HepG2 (cell line): ENCODE measurements around the gene GPC3. TPM values are rescaled to one million over a fixed set of nuclear protein-coding genes. Genes with fewer than 3 reads are reported as not detected.
A peak's percentile ranks its signal among the peaks of the same experiment; 100 is the strongest.

Experiments used
- ELF3 ChIP-seq: IDR thresholded peaks from 2 replicates; pipeline ENCODE4 v1.6.1; 2016; ENCODE audit warnings: missing genetic modification reagents, missing compliant biosample characterization
- EP300 ChIP-seq, 3 experiments: sonication (generic) in 1 of 3; formaldehyde crosslinking in 1 of 3; IDR thresholded peaks; 2 replicates each; pipeline versions ENCODE4 v1.5.1 to v1.6.1; 2011 to 2020; ENCODE audit warnings: low read depth in 2 of 3, low read length in 2 of 3, borderline replicate concordance in 1 of 3, improper control_type of control experiment in 1 of 3, mild to moderate bottlenecking in 1 of 3, missing genetic modification reagents in 1 of 3, moderate library complexity in 1 of 3
- EZH2 ChIP-seq: conservative IDR thresholded peaks from 2 replicates; pipeline ENCODE4 v1.6.1; 2012; ENCODE audit warnings: mild to moderate bottlenecking, low read depth, low read length, moderate library complexity
- FOXA3 ChIP-seq: IDR thresholded peaks from 2 replicates; pipeline ENCODE4 v1.6.1; 2016; ENCODE audit warnings: missing genetic modification reagents, missing compliant biosample characterization
- HMGXB3 ChIP-seq: sonication (generic); formaldehyde crosslinking; IDR thresholded peaks from 2 replicates; pipeline ENCODE4 v1.4.0; 2020; ENCODE audit warnings: missing genetic modification reagents, borderline replicate concordance
- HNF1B ChIP-seq: sonication (generic); formaldehyde crosslinking; IDR thresholded peaks from 2 replicates; pipeline ENCODE4 v1.5.1; 2020; ENCODE audit warnings: mild to moderate bottlenecking, moderate library complexity, missing genetic modification reagents
- NFIC ChIP-seq: IDR thresholded peaks from 2 replicates; pipeline ENCODE4 v1.6.1; 2012; ENCODE audit warnings: mild to moderate bottlenecking, low read length, inconsistent platforms
- NPAS2 ChIP-seq: sonication (generic); formaldehyde crosslinking; IDR thresholded peaks from 2 replicates; pipeline ENCODE4 v1.8.0; 2022; ENCODE audit warnings: mild to moderate bottlenecking, missing genetic modification reagents, borderline replicate concordance
- PLSCR1 ChIP-seq: sonication (generic); formaldehyde crosslinking; IDR thresholded peaks from 2 replicates; pipeline ENCODE4 v1.5.0; 2020; ENCODE audit warnings: missing genetic modification reagents, mild to moderate bottlenecking, borderline replicate concordance
- RERE ChIP-seq: IDR thresholded peaks from 2 replicates; pipeline ENCODE4 v1.6.1; 2016; ENCODE audit warnings: low read depth, missing genetic modification reagents, missing compliant biosample characterization
- SOX5 ChIP-seq: IDR thresholded peaks from 2 replicates; pipeline ENCODE4 v1.6.1; 2016; ENCODE audit warnings: borderline replicate concordance
- TGIF2 ChIP-seq: IDR thresholded peaks from 2 replicates; pipeline ENCODE4 v1.6.1; 2016; ENCODE audit warnings: control low read depth, missing compliant biosample characterization
- ZNF513 ChIP-seq: sonication (generic); formaldehyde crosslinking; conservative IDR thresholded peaks from 2 replicates; pipeline ENCODE4 v1.5.0; 2020; ENCODE audit warnings: missing genetic modification reagents
- ZNF580 ChIP-seq: IDR thresholded peaks from 2 replicates; pipeline ENCODE4 v1.6.1; 2016; ENCODE audit warnings: low read depth, borderline replicate concordance
- ZSCAN9 ChIP-seq: IDR thresholded peaks from 2 replicates; pipeline ENCODE4 v1.6.1; 2016; ENCODE audit warnings: borderline replicate concordance
- polyA plus RNA-seq, 8 experiments: library from polyadenylated mRNA; depleted of rRNA in 3 of 8; stranded (reverse) in 7 of 8; unstranded in 1 of 8; fragments of >200 nt; fragmentation: Illumina TruSeq in 4 of 8; extraction: Trizol in 4 of 8; gene quantifications; 2 replicates each; pipeline versions ENCODE4 v1.2.1 to v1.2.3, GENCODE V29; 2011 to 2016; ENCODE audit warnings: low read depth in 4 of 8, missing spikeins in 1 of 8, mixed read lengths in 1 of 8; ENCODE audit not compliant: insufficient read depth in 1 of 8
- total RNA-seq, 5 experiments: library from RNA; depleted of rRNA; stranded (reverse); fragments of >200 nt; fragmentation: Illumina TruSeq; extraction: Trizol; gene quantifications; 2 replicates each; pipeline ENCODE4 v1.2.3, GENCODE V29; 2016; ENCODE audit warnings: low read depth in 1 of 5

GPC3 gene
- total and polyA plus RNA-seq, 2 of the 13 experiments (the other 11 are each of a cell fraction or from before 2014, with no cell fraction given): 1,799 to 3,263 TPM

GRCh38 chrX:133994576-133994975 lies 9.2 kb upstream of the GPC3 start (continued):
- no peak for TF ChIP-seq PLSCR1 (CRISPR knock-in tag)
- peak; percentile 82 for TF ChIP-seq SOX5 (CRISPR knock-in tag)
- peak; percentile 56 for TF ChIP-seq RERE (CRISPR knock-in tag)
- TF ChIP-seq EZH2: no peak
- TF ChIP-seq HMGXB3: 0 out of 2 replicates have a peak, but pooled peaks have one; percentile 22
- no peak for TF ChIP-seq NPAS2 (CRISPR knock-in tag)
- TF ChIP-seq FOXA3 (CRISPR knock-in tag): peak; percentile 80
- TF ChIP-seq ZNF513 (CRISPR knock-in tag): no peak
- TF ChIP-seq ELF3 (CRISPR knock-in tag): peak; percentile 74
- TF ChIP-seq EP300 (IDR thresholded peaks at IDR 0.05; ENCODE audit: low read depth in 2 of 2, low read length in 2 of 2): peak; percentile 72 to 96; a peak in 3 of 4 replicates
- peak; percentile 95 for TF ChIP-seq EP300 (CRISPR knock-in tag; IDR thresholded peaks at IDR 0.05; ENCODE audit: borderline replicate concordance)
- TF ChIP-seq ZSCAN9: peak; percentile 38; the same call in 1 of the 2 replicates
- 0 out of 2 replicates have a peak, but pooled peaks have one; percentile 27 for TF ChIP-seq ZNF580
- TF ChIP-seq HNF1B: peak; percentile 72; the same call in 1 of the 2 replicates
- no peak for TF ChIP-seq TGIF2 (CRISPR knock-in tag)
- TF ChIP-seq NFIC: peak; percentile 84
